ENCODE measurements around the gene MUC6.

MUC6 gene, protein sequence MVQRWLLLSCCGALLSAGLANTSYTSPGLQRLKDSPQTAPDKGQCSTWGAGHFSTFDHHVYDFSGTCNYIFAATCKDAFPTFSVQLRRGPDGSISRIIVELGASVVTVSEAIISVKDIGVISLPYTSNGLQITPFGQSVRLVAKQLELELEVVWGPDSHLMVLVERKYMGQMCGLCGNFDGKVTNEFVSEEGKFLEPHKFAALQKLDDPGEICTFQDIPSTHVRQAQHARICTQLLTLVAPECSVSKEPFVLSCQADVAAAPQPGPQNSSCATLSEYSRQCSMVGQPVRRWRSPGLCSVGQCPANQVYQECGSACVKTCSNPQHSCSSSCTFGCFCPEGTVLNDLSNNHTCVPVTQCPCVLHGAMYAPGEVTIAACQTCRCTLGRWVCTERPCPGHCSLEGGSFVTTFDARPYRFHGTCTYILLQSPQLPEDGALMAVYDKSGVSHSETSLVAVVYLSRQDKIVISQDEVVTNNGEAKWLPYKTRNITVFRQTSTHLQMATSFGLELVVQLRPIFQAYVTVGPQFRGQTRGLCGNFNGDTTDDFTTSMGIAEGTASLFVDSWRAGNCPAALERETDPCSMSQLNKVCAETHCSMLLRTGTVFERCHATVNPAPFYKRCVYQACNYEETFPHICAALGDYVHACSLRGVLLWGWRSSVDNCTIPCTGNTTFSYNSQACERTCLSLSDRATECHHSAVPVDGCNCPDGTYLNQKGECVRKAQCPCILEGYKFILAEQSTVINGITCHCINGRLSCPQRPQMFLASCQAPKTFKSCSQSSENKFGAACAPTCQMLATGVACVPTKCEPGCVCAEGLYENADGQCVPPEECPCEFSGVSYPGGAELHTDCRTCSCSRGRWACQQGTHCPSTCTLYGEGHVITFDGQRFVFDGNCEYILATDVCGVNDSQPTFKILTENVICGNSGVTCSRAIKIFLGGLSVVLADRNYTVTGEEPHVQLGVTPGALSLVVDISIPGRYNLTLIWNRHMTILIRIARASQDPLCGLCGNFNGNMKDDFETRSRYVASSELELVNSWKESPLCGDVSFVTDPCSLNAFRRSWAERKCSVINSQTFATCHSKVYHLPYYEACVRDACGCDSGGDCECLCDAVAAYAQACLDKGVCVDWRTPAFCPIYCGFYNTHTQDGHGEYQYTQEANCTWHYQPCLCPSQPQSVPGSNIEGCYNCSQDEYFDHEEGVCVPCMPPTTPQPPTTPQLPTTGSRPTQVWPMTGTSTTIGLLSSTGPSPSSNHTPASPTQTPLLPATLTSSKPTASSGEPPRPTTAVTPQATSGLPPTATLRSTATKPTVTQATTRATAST (N-terminal part only)

DNA sequence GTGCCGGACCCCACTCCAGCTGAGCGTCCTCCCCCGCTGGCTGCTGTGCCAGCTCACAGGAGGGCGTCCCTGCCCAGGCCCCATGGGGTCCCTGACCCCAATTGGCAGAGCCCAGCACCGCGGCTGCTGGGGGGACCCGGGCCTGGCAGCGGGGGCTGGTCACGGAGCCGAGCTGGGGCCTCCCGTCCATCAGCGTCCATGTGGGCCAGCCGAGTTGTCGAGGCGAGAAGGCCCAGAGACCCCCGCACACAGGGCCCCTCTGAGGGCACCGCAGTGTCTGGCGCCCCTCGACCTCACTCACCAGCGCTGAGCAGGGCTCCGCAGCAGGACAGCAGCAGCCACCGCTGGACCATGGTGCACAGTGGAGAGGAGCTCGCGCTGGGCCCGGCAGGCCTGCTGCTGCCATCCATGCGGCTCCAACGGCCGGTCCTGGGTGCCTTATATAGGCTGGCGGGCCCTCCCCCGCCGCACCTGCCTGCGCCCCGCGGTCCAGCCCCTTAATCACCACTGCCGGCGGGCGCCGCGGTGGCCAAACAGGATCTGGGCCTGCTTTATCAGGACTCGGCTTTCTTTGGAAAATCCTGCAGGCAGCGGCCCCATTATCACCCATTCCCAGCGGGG lies at the start of gene MUC6:
Gene MUC6 (minus strand): TSS at position 416 of the 621 bp plus-strand sequence. CDS start 63 bp downstream, at position 353.
- no peak for DNase-seq

DNA sequence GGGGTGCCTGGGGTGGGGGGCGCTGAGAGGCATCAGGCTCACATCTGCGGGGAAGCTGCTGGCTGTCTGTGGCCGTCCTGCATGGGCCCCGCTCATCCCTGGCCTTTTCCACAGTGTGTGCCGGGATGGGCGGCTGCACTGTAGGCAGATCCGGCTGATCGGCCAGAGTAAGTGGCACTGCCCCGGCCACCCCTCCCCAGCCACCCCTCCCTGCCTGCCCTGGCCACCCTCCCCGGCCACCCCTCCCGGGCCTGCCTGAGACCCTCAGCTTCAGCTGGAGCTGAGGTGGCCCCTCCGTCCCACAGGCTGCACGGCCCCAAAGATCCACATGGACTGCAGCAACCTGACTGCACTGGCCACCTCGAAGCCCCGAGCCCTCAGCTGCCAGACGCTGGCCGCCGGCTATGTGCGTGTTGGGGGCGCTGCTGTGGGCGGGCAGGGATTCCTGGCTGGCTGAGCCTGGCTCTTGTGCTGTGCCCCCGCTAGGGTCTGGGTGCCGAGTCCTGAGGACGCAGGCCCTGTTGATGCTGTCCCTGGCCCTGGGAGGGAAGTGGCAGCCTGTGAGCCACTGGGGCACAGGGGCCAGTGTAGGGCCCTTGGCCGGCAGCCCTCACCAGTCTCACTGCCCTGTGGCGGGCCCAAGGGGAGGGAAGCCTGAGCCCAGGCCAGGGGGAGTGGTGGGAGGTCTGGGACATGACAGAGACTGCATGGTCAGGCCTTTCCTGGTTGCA lies 49.1 kb upstream of the MUC6 start:
- no peak for DNase-seq

DNA sequence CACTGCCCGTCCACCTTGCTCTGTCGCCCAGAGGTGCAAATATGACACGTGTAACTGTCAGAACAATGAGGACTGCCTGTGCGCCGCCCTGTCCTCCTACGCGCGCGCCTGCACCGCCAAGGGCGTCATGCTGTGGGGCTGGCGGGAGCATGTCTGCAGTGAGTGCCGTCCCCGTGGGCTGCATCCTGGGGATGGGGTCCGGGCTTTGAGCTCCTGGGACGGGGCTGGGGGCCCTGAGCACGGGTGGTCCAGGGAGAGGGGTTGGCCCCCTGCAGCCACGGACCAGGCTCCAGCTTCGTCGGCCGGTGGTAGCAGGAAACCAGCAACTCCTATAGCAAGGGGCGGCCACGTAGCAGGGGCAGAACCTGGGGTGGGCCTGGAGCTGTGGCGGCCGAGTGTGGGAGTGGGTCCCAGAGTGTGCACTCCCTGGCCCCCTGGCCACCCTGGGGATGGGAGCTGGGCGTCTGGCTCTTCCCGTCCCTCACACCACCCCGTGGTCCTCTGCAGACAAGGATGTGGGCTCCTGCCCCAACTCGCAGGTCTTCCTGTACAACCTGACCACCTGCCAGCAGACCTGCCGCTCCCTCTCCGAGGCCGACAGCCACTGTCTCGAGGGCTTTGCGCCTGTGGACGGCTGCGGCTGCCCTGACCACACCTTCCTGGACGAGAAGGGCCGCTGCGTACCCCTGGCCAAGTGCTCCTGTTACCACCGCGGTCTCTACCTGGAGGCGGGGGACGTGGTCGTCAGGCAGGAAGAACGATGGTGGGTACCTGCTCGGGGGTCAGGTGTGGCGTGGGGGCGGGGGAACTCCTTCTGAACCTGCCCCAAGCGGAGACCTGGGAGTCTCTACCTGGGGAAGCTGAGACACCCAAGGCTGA lies 48.3 kb upstream of the MUC6 start:
- no peak for DNase-seq

DNA sequence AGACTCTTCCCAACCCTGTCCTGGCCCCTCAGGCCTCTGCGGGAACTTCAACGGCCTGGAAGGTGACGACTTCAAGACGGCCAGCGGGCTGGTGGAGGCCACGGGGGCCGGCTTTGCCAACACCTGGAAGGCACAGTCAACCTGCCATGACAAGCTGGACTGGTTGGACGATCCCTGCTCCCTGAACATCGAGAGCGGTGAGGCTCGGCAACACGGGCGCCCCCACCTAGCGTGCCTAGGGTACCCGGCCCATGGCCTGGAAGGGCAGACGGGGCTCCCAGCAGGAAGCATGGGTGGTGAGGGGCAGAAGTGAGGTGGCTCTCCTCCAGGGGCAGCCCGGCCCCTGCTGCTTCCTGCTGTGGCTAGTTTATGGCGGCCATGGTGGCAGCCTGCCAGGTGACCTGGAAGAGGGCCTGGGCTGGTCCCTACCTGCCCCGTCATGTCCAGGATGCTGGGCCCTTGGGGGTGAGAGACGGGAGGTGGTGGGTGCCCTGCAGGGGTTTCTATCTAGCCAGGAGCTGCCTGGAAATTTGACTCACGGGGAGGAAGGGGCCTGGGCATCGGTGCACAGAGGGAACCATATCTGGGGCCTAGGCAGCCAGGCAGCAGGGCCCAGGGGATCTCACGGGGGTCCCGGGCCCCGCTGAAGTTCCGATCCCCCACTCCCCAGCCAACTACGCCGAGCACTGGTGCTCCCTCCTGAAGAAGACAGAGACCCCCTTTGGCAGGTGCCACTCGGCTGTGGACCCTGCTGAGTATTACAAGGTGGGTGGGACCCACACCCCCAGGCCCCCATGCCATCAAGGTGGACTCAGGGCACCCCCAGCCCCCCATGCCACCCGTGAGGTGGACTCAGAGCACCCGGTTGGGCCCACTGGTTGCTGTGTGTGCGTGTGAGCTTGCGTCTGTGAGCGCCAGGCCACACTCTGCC lies 47.4 kb upstream of the MUC6 start:
- DNase-seq = no peak

DNA sequence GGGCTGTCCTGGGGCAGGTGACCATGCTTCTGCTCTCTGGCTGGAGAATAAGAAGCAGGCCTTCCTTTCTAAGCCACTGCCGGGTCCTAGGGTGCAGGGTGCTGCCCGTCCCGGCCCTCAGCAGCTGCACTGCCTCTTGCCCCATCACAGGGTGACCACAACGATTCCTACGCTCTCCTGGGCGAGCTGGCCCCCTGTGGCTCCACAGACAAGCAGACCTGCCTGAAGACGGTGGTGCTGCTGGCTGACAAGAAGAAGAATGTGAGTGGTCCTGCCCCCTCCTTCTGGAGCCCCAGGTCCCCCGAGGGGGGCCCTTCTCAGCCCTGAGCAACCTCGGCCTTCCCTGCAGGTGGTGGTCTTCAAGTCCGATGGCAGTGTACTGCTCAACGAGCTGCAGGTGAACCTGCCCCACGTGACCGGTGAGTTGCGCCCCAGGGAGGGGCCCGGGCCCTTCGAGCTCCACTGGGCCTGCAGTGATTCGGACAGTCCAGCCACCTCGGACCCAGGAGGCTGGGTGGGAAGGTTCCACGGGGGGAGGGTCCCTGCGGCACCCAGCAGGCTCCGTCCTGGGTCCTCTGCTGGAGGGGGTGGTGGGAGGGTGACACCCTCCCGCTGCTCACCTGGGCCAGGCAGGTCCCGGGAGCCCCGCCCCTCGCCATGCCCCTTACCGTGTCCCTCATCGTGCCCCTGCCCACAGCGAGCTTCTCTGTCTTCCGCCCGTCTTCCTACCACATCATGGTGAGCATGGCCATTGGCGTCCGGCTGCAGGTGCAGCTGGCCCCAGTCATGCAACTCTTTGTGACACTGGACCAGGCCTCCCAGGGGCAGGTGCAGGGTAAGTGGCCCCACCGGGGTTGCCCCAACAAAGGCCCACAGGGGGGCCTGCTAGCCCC lies 46.5 kb upstream of the MUC6 start:
- DNase-seq = no peak

DNA sequence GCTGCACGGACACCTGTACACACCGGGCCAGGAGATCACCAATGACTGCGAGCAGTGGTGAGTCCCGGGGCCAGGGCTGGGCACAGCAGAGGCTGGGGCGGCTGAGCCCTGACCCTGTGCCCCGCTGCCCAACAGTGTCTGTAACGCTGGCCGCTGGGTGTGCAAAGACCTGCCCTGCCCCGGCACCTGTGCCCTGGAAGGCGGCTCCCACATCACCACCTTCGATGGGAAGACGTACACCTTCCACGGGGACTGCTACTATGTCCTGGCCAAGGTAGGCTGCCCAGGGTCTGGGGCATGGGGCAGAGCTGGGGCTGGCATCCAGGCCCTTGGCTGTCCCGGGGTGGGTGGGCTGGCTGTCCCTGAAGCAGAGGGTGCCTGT lies 45.8 kb upstream of the MUC6 start:
- DNase-seq = no peak

DNA sequence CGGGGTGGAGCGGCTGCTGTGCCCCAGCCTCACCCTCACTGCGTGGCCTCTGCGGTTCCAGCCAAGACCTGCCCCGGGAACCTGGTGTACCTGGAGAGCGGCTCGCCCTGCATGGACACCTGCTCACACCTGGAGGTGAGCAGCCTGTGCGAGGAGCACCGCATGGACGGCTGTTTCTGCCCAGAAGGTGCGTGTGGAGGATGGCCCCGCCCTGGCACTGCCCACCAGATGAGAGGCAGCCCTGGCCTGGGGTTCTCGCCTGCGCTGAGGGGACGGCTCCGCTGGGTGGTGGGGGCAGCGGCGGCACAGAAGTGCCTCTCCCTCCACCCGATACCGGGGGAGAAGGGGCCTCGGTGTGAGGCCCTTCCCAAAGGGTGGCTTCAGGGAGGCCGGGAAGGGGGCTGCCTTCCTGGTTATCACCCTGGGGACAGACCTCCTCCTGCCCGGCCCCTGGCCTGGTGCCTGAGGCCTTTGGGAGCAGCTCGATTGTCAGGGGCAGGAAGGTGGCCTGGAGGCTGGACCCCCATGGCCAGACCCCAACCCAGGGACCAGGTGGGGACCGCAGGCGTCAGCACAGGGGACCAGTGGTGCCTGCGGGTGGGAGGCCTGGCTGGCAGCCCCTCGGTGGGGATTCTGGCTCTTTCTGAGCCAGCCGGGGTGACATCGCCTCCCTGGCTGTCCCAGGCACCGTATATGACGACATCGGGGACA lies 45.2 kb upstream of the MUC6 start:
- no peak for DNase-seq

DNA sequence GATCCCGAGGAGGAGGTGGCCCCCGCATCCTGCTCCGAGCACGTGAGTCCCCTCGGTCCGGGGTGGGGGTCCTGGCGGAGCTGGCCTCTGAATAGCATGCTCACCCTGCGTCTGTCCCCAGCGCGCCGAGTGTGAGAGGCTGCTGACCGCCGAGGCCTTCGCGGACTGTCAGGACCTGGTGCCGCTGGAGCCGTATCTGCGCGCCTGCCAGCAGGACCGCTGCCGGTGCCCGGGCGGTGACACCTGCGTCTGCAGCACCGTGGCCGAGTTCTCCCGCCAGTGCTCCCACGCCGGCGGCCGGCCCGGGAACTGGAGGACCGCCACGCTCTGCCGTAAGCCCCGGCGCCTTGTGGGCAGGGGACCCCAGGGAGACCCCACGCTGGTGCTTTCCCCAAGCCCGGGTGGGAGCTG lies 41.7 kb upstream of the MUC6 start:
- no peak for DNase-seq

DNA sequence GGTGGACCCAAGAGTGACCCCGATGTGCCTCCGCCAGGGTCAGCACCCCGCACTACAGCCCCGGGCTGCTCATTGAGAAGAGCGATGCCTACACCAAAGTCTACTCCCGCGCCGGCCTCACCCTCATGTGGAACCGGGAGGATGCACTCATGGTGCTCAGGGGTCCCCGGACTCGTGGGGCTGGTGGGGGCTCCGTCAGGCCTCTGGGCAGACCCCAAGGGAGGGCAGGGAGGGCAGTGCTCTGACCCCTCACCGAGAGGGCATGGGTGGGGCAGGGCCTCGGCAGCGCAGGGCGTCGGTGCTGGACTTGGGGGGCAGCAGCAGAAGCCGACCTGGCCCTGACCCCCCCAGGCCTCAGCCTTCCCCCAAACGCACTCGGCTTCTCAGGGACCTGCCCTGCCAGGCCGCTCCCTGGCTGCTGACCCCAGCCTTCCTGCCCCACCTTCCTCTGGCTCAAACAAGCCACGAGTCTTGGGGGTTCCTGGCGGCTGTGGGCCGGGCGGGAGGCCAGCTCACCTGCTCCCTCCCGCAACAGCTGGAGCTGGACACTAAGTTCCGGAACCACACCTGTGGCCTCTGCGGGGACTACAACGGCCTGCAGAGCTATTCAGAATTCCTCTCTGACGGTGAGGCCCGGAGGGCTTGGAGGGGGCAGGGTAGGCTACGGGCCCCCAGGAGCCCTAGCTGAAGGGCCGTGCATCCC lies 41.0 kb upstream of the MUC6 start:
- no peak for DNase-seq

DNA sequence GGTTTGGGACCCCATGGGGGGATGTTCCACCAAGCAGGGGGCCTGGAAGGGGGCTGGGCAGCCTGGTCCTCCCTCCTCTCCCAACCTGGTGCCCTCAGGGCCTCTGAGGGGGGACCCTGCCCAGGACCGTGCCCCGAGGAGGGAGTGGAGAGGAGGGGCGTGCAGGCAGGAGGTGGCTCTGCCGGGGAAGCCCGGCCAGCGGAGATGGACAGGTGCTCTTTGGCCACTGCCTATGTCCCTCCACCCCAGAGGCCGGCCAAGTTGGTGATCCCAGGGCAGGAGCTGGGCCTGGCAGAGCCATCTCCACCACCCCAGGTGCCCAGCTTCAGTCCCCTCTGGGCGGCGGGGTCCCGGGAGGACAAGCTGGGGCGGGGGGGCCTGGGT lies 40.5 kb upstream of the MUC6 start:
- no peak for DNase-seq

DNA sequence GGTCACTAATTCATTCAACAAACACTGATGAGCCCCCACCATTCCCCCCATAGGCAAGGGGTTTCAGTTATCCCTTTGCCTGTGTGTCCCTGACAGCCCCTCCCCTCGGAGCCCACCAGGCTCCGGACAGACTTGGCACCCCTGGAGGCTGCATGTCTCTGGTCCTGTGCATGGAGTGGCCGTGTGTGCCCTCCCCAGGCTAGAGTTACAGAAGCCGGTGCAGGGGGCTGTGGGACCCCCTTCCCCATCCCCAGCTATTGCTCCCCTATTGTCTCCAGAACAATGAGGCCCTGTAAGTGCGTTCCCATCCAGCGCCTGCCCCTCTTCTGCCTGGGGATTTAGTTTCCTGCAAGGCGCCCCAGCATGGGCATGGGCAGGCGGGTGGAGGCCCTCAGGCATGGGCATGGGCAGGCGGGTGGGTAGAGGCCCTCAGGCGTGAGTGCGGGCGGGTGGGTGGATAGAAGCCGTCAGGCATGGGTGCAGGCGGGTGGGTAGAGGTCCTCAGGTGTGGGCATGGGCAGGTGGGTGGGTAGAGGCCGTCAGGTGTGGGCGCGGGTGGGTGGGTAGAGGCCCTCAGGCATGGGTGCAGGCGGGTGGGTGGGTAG lies 39.6 kb upstream of the MUC6 start:
- DNase-seq = no peak

DNA sequence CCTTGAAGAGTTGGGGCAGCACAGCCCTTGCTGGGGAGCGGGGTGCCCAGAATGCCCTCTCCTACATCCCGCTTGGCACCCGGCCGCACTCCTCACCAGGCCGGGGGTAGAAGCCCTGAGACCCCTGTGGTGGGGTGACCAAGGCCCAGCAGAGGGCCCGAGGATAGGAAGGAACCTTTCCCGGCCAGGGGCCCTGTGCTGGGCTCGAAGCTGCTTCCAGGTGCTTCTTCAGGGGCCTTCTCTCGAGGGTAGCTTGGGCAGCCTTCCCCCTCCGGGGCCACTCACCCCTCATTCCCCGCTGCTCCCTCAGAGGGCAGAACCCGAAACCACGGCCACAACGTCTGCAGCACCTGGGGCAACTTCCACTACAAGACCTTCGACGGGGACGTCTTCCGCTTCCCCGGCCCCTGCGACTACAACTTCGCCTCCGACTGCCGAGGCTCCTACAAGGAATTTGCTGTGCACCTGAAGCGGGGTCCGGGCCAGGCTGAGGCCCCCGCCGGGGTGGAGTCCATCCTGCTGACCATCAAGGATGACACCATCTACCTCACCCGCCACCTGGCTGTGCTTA lies 38.9 kb upstream of the MUC6 start:
- no peak for DNase-seq

DNA sequence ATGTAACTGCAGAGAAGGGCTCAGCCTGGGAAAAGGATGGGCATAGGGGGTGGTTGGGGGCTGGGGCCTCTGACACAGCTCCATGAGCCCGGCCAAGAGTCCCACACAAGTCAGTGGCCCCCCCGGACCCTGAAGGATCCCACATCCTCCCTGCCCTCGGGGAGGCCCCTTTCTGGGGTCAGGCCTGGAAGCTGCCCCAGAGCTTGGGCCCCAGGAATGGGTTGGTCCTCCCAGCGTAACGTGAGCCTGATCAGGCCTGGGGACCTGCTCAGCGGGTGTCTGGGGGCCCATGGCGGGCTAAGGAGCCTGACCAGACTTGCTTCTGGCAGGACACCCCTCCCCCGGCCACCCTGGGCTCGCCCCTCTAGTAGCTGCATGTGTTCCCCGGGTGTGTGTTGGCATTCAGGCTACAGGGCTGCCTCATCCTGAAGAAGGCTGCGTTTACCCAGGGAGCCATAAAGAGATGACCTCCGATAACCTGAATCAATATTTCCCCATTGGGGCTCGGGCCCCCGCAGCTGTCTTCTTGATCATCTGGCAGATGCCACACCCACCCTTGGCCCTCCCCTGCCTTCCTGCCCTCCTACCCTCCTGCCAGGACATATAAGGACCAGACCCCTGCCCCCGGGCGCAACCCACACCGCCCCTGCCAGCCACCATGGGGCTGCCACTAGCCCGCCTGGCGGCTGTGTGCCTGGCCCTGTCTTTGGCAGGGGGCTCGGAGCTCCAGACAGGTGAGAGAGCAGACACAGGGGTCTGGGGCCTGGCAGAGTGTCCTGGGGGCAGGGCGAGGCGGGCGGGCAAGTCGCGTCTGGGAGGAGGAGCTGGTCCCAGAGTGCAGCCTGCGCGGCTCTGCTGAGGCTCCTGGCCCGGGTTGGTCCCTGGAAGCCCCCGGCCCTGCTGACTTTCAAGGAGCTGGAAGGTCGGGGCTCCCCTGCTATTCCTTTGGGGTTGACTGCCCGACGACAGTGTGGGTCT lies 38.0 kb upstream of the MUC6 start, which contains the start of gene MUC2:
Gene MUC2 (plus strand): TSS at position 631 of the 978 bp plus-strand sequence.
- no peak for DNase-seq

DNA sequence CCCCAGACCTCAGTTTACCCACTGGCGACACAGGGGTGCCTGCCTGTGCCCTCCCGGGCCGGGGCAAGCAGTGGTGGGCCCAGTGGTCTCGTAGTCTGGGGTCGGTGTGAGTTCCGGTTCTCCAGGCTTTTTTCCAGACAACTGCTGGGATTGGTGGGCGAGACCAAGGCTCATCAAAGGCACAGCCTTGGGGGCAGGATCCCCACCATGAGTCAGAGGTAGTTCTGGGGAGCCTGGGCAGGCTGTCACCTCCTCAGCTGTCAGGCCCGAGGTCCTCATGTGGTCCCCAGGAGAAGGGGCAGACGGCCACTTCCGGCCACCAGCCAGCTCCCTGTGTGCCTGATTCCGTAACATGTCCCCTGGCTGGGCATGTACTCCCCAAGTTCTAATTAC lies 37.3 kb upstream of the MUC6 start:
- no peak for DNase-seq

DNA sequence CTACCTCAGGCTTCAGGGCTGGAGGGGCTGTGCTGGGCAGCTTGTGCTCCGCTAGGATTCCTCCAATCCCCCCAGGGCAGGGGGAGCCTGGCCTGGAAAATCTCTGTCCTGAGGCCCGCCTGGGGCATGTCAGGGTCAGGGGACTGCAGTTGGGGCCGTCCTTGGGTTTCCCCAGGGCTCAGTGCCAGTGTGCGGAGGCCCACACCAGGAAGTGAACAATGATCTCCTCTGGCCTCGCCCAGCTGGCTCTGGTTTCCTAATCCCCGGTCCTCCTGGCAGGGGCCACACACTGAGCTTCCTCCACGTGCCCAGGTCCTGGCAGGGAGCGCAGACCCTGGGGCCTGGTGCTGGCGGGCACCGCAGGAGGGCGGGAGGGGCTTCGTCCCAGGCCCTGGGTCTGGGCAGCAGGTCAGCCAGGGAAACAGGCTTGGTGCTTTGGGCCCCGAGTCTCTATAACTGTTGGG lies 36.8 kb upstream of the MUC6 start:
- no peak for DNase-seq

Data from fibroblast of skin of right biceps (primary cell).